Muscle layer of duodenum (tissue), 2 donors: ENCODE measurements around the gene TPBGL.

Source experiments
- H3K27ac ChIP-seq: one replicate; pipeline ENCODE4 v1.7.0; 2013; ENCODE audit warnings: mild to moderate bottlenecking, low read length
- H3K27me3 ChIP-seq: one replicate; pipeline ENCODE4 v1.7.0; 2013; ENCODE audit warnings: low read depth, mild to moderate bottlenecking, control low read depth, low read length
- H3K36me3 ChIP-seq, 2 donors: one replicate each; pipeline ENCODE4 v1.7.0; 2013; ENCODE audit warnings: low read length in 2 of 2, control low read depth in 1 of 2, mild to moderate bottlenecking in 1 of 2; ENCODE audit not compliant: insufficient read depth in 2 of 2, control insufficient read depth in 1 of 2
- H3K4me1 ChIP-seq, 2 donors: one replicate each; pipeline ENCODE4 v1.7.0; 2013; ENCODE audit warnings: low read length in 2 of 2, mild to moderate bottlenecking in 2 of 2, control low read depth in 1 of 2, moderate library complexity in 1 of 2; ENCODE audit not compliant: insufficient read depth in 2 of 2, control insufficient read depth in 1 of 2
- H3K4me3 ChIP-seq, 2 donors: one replicate each; pipeline ENCODE4 v1.7.0; 2013; ENCODE audit warnings: low read length in 2 of 2, low read depth in 1 of 2, mild to moderate bottlenecking in 1 of 2
- H3K9me3 ChIP-seq, 2 donors: one replicate each; pipeline ENCODE4 v1.7.0; 2013; ENCODE audit warnings: low read length in 2 of 2, control low read depth in 1 of 2, mild to moderate bottlenecking in 1 of 2; ENCODE audit not compliant: control insufficient read depth in 1 of 2
- donor health status: healthy.

TPBGL gene

DNA sequence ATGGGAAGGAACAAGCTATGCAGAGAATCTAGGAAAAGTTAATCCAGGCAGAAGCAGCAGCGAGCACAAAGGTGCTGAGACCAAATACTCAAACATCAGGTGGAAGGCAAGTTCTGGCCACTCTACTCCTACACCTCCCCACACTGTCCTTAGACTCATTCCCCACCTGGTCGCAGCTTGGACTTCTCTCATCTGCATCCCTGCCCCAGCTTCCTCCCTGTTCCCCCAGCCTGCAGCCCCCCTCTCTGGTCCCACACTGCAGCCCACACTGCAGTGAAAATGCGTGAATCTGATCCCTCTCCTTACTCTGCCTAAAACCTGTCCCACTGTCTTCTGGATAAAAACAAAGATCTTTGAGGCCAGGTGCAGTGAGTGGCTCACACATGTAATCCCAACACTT, 9.1 kb downstream of the TPBGL start:
- no peak overlapping the region for H3K27ac ChIP-seq
- peaks cover 0 to 3% of the 10 kb centered on the region in 2 donors for H3K4me1 ChIP-seq
- no peaks in the 10 kb centered on the region for H3K36me3 ChIP-seq
- no peaks in the 10 kb centered on the region for H3K27me3 ChIP-seq
- peaks cover 0 to 5% of the 10 kb centered on the region in 2 donors for H3K9me3 ChIP-seq
- H3K4me3 ChIP-seq = no peak overlapping the region

DNA sequence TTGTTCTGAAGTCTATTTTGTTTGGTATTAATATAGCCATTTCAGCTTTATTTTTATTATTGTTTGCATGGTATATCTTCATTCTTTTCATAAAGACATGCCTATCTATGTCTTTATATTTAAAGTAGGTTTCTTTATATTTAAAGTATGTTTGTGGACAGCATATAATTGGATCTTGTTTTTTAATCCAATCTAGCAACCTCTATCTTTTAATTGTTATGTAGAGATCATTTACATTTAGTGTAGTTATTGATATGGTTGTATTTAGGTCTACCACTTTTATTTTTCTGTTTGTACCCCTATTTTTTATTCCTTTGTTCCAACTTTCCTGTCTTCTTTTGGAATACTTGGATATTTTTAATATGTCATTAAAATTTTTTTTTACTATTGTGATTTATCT, 13.8 kb downstream of the TPBGL start:
- Histone ChIP-seq H3K4me3 (no peak overlapping the region), H3K9me3 (peaks cover 0 to 5% of the 10 kb centered on the region in 2 donors), H3K27me3 (no peaks in the 10 kb centered on the region), H3K27ac (no peak overlapping the region), H3K4me1 (no peaks in the 10 kb centered on the region), H3K36me3 (no peaks in the 10 kb centered on the region)

DNA sequence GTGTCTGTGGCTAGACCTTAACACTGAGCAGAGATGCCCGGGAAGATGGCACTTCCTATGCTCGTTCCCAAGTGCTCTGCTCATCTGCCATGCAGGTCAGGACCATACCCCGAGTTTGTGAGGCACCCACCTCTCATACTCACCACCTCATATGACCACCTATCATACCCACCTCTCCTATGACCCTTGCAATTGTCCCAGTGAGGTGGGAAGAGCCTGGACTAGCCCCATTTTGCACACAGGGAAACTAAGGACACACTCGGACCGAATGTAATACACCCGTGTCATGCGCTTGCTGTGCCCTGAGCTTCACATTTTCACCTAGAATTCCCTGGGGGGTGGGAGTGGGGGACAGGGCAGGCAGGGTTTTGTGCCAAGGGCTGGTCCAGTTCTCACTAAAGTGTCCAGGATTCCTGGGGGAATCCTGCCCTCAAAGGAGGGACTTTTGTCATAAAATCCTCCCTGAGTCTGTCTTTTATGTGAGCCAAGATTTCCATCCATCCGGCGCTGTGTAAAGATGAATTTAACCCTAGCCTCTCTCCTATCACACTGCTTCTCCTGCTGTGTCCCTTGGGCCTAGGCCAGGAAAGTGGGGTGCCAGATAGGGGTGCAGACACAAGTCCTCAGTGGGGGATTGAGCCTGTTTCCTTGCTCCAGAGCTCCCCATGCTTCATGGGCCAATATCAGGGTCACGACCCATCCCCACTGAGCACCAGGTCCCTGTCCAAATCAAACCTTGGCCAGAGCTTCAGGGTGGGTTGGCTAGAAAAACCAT, 20.0 kb downstream of the TPBGL start:
- H3K27me3 ChIP-seq = no peaks in the 10 kb centered on the region
- H3K4me3 ChIP-seq = no peak overlapping the region
- H3K4me1 ChIP-seq = peaks cover 3 to 18% of the 10 kb centered on the region in 2 donors
- no peak overlapping the region for H3K27ac ChIP-seq
- H3K36me3 ChIP-seq = peaks cover 0 to 2% of the 10 kb centered on the region in 2 donors
- H3K9me3 ChIP-seq = no peaks in the 10 kb centered on the region

DNA sequence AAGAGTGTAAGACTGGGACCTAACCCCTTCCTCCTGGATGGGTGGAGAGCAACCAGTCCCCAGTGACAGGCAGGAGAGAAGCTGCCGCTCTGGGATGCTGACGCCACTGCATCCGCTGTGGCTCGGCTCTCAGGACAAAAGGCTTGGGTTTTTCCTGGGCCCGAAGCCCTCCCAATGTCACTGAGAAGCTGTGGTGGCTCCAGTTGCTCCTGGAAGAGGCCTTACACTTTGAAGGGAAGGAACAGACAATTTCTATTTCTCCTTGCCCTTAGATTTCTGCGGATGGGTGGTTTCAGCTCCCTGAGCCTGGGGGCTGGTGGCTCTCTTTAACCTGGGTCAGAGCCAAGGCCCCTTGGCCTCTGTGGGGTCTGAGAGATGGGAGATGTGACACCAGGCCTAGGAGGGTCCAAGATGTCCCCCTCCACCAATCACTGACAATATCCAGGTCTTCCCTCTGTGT, 21.4 kb downstream of the TPBGL start:
- Histone ChIP-seq H3K27ac (no peak overlapping the region), H3K9me3 (no peaks in the 10 kb centered on the region), H3K36me3 (peaks cover 4 to 15% of the 10 kb centered on the region in 2 donors), H3K4me1 (peaks cover 3 to 18% of the 10 kb centered on the region in 2 donors), H3K27me3 (no peaks in the 10 kb centered on the region), H3K4me3 (no peak overlapping the region)

DNA sequence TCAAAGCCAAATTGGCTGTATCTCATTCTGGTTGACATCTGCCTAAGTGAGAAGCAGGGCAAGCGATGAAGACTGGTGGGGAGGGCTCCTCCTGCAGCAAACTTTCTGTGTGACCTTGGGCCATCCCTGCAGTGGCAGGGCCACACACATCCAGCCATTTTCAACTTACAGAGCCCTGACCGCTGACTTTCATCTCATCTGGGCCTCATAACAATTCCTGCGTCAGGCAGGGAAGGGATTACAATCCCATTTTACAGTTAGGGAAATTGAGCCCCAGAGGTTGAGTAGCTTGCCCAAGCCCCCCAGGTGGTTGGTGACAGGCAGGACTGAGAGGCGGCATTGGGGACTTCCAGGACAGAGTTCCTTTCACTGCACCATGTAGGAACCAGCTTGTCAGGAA, 21.9 kb downstream of the TPBGL start:
- peaks cover 4 to 18% of the 10 kb centered on the region in 2 donors for H3K36me3 ChIP-seq
- no peak overlapping the region for H3K4me3 ChIP-seq
- no peaks in the 10 kb centered on the region for H3K9me3 ChIP-seq
- peaks cover 3 to 18% of the 10 kb centered on the region in 2 donors for H3K4me1 ChIP-seq
- no peaks in the 10 kb centered on the region for H3K27me3 ChIP-seq
- no peak overlapping the region for H3K27ac ChIP-seq

DNA sequence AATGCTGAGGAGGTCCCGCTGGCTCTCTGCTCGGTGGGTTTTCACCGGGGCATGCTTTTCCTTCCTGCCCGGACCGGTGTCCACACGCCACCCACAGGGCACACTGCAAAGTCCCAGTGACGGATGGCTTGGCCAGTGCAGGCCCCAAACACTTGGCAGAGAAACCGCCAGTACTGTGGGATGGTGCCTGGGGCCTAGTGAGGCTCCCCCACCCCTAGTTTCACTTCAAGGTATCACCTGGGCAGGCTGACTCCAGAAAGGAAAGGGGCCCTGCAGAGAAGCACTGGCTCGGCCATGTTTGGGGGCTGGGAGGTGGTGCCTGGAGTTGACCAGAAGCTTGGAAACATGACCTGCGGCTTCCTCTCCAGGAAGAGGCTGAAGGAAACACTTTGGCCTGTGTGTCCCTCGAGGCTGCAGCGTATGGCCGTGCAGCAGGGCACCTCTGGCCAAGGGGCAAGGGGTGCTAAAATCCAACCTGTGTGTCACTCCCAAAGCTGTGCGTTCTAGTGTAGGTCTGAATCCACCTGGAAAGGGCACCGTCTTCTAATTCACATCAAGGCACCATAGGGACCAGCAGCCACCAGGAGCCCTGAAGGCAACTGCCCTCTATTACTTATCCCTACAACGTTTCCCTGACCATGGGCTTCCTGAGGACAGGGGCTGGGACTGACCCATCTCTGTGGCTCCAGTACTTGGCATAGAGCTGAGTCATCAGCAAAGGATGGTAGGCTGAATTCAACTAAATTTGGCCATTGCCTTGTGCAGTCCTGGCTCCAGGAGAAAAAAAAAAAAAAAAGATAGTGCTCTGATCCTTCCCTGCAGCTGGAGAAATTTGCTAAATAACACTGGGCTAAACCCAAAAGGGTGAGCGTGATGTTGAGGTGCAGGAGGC, 22.6 kb downstream of the TPBGL start:
- Histone ChIP-seq H3K4me1 (peaks cover 3 to 18% of the 10 kb centered on the region in 2 donors), H3K27me3 (no peaks in the 10 kb centered on the region), H3K9me3 (no peaks in the 10 kb centered on the region), H3K4me3 (no peak overlapping the region), H3K36me3 (peaks cover 4 to 21% of the 10 kb centered on the region in 2 donors), H3K27ac (no peak overlapping the region)

DNA sequence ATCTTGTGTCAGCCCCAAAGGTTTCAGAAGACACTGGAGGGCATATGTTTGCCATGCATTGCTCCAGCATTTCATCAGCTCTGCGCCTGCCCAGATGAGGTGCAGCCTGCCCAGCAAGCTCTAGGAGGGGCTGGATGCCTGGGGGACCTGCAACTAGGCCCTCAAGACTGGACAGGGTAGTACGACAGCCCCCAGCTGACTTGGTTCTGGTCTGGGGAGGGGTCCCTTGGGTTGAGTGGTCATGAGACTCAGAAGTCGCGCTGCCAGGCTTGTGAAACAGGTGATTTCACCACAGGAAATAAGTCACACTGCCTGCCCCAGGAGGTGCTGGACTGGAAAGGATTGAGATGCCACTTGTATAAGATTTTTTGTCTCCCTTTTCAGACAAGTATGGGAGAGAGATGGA, 23.4 kb downstream of the TPBGL start:
- Histone ChIP-seq H3K9me3 (no peaks in the 10 kb centered on the region), H3K4me1 (peaks cover 3 to 18% of the 10 kb centered on the region in 2 donors), H3K4me3 (no peak overlapping the region), H3K27ac (no peak overlapping the region), H3K27me3 (no peaks in the 10 kb centered on the region), H3K36me3 (peaks cover 4 to 26% of the 10 kb centered on the region in 2 donors)

DNA sequence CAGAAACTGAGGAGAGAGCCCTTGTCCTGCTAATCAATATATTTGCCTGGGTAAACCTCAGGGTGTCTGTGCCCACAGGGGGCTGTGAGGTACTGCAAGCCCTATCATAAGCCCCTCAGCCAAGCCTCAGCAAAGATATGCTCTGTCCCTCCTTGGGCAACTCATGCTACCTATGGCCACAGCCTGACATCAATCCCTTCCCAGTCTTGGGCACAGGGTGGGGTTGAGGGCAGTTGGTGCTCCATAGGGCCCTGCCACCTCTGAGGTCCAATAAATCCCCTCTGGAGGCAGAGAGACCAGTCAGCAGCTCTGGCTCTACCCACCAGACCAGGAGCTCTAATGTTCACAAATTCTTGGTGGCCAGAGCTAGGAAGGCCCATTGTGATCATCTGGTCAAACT, 23.8 kb downstream of the TPBGL start:
- Histone ChIP-seq H3K9me3 (no peaks in the 10 kb centered on the region), H3K4me3 (no peak overlapping the region), H3K27ac (no peak overlapping the region), H3K4me1 (peaks cover 3 to 18% of the 10 kb centered on the region in 2 donors), H3K36me3 (peaks cover 5 to 31% of the 10 kb centered on the region in 2 donors), H3K27me3 (no peaks in the 10 kb centered on the region)

DNA sequence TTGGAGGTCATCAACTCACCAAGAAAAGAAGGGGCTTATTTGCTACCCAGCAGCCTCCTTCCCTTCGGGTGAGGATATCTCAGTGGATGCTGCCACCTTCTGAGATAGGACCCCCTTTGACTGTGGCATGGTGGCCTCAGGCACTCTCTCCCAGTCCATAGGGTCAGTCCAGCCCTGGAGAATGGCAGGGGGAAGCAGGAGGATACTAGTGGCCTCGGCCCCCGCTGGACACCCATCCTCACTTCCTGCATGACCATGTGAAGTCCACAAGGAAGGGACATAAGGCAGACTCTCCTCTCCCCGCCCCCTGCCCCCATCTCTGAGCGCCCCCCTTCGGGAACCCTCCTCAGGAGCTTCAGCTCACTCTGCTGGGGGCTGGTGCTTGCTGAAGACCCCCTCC, 24.4 kb downstream of the TPBGL start:
- Histone ChIP-seq H3K27me3 (no peaks in the 10 kb centered on the region), H3K4me1 (peaks cover 3 to 18% of the 10 kb centered on the region in 2 donors), H3K4me3 (no peak overlapping the region), H3K27ac (no peak overlapping the region), H3K36me3 (peaks cover 11 to 31% of the 10 kb centered on the region in 2 donors), H3K9me3 (no peaks in the 10 kb centered on the region)

DNA sequence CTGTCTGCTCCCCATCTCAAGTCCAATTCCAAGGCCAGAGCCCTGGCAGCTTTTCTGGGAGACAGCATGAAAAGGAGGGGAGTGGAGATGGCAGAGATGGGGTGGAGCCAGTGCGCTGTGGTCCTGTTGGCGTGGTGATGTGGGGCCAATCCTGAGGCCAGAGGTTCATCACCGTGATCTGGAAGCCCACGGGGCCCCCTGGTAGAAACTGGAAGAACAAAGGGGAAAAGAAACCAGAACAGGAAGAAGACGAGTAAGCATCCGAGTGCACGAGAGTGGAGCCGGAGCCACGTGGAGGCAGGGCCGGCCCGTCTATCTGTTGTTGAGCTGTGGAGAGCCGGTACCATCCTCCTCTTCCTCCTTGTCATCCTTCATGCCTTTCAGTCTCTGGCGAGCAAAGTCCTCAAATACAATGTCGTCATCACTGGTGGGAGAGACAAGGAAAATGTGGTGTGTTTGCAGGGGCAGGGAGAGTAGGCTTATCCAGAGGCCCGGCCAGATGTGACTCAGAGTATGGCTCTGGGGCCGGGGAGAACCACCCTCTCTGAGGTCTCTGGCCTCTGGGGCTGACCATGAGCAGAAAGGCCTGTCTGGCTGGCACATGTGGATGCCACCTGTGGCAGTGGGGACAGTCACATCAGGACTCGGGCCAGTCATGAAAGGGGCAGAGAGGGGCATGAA, 25.4 kb downstream of the TPBGL start:
- Histone ChIP-seq H3K9me3 (no peaks in the 10 kb centered on the region), H3K27me3 (no peaks in the 10 kb centered on the region), H3K36me3 (peaks cover 15 to 34% of the 10 kb centered on the region in 2 donors), H3K27ac (no peak overlapping the region), H3K4me3 (no peak overlapping the region), H3K4me1 (peaks cover 3 to 12% of the 10 kb centered on the region in 2 donors)
